BJ (cell line): ENCODE results near the gene CRYGN. TPM values are rescaled to one million over a fixed set of nuclear protein-coding genes. Genes with fewer than 3 reads are reported as not detected.

ENCODE experiments used
- CTCF ChIA-PET: fragments of 350-600 bp; formaldehyde crosslinking; extraction: SDS; loops from one replicate; lab custom pipeline; 2021; ENCODE audit warnings: antibody characterized with exemption, inconsistent platforms; lab: Yijun Ruan, JAX
- POLR2A ChIA-PET: fragments of 300-600 bp; sonication (Branson Sonifier 250); formaldehyde crosslinking; extraction: SDS; loops from one replicate; lab custom pipeline; 2021; ENCODE audit warnings: antibody characterized with exemption; lab: Charles Lee
- DNase-seq: peaks from one replicate; pipeline ENCODE4 v3.0.0-alpha.2; 2011; ENCODE audit warnings: low read depth
- H3K27me3 ChIP-seq: 2 replicates; pipeline ENCODE4 v1.6.0; 2011; ENCODE audit warnings: low read length; ENCODE audit not compliant: control insufficient read depth, insufficient read depth
- H3K36me3 ChIP-seq: 2 replicates; pipeline ENCODE4 v1.5.1; 2011; ENCODE audit warnings: low read length; ENCODE audit not compliant: control insufficient read depth, insufficient read depth
- H3K4me3 ChIP-seq: 2 replicates; pipeline ENCODE4 v1.5.1; 2011; ENCODE audit warnings: low read depth, mild to moderate bottlenecking, control low read depth, low read length
- polyA plus RNA-seq: library from polyadenylated mRNA; depleted of rRNA; stranded (reverse); fragments of >200 nt; gene quantifications from 2 replicates; pipeline ENCODE4 v1.2.3, GENCODE V29; 2011
- TF ChIP-seq, protein P1 (sequence below): IDR thresholded peaks from 2 replicates; pipeline ENCODE4 v1.5.1; 2011; ENCODE audit warnings: low read depth, mild to moderate bottlenecking, control low read depth, inconsistent platforms, low read length, moderate library complexity; ENCODE audit not compliant: insufficient read depth

Gene CRYGN
- polyA plus RNA-seq, 1 experiment, result 0.10 TPM

DNA sequence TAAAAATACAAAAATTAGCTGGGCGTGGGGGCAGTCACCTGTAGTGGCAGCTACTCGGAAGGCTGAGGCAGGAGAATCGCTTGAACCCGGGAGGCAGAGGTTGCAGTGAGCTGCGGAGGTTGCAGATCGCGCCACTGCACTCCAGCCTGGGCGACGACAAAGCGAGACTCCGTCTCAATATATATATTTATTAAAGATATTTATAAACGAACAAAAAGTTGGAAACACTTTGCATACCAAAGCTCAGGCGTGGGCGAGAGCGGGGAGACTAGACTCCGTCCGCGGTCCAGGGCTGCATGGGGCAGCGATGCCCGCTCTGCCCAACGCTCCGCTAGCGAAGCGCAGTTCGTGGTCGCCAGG is 7.9 kb upstream of the CRYGN start:
- CTCF ChIA-PET, result interaction anchor here (0.6 to 9.5 kb wide), 26 partner anchors 10 to 581 kb away, joined by 3 to 148 read pairs (median 8); no protein-coding TSS in a partner anchor
- TF ChIP-seq, protein P1, sequence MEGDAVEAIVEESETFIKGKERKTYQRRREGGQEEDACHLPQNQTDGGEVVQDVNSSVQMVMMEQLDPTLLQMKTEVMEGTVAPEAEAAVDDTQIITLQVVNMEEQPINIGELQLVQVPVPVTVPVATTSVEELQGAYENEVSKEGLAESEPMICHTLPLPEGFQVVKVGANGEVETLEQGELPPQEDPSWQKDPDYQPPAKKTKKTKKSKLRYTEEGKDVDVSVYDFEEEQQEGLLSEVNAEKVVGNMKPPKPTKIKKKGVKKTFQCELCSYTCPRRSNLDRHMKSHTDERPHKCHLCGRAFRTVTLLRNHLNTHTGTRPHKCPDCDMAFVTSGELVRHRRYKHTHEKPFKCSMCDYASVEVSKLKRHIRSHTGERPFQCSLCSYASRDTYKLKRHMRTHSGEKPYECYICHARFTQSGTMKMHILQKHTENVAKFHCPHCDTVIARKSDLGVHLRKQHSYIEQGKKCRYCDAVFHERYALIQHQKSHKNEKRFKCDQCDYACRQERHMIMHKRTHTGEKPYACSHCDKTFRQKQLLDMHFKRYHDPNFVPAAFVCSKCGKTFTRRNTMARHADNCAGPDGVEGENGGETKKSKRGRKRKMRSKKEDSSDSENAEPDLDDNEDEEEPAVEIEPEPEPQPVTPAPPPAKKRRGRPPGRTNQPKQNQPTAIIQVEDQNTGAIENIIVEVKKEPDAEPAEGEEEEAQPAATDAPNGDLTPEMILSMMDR, result no peak
- Histone ChIP-seq H3K4me3 (peak overlapping the region; percentile 44), H3K36me3 (no peaks in the 10 kb centered on the region), H3K27me3 (peaks cover 2% of the 10 kb centered on the region; the same call in 1 of the 2 replicates)
- no peak for DNase-seq
- POLR2A ChIA-PET, result no interaction called here

DNA sequence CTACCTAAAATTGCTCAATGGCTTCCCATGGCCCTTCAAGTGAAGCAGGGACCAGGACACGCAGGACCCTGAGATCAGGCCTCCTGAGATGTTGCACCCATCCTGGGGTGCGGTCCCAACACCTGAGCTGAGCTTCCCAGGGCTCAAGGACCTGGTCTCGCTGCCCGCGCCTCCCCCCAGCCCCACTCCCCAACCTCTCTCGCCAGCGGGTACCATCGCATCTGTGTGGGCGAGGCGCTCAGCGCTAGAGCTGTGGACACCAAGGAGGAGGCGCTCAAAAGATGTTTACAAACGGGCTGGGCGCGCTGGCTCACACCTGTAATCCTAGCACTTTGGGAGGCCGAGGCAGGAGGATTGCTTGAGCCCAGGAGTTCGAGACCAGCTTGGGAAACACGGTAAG is 7.4 kb upstream of the CRYGN start:
- H3K36me3 ChIP-seq, result no peaks in the 10 kb centered on the region
- H3K4me3 ChIP-seq, result no peak overlapping the region
- ChIA-PET CTCF (interaction anchor here (1.1 to 9.5 kb wide), 13 partner anchors 10 to 311 kb away, joined by 3 to 148 read pairs (median 20); no protein-coding TSS in a partner anchor), POLR2A (no interaction called here)
- H3K27me3 ChIP-seq, result peaks cover 2% of the 10 kb centered on the region; the same call in 1 of the 2 replicates
- DNase-seq, result no peak
- TF ChIP-seq, protein P1, result no peak

DNA sequence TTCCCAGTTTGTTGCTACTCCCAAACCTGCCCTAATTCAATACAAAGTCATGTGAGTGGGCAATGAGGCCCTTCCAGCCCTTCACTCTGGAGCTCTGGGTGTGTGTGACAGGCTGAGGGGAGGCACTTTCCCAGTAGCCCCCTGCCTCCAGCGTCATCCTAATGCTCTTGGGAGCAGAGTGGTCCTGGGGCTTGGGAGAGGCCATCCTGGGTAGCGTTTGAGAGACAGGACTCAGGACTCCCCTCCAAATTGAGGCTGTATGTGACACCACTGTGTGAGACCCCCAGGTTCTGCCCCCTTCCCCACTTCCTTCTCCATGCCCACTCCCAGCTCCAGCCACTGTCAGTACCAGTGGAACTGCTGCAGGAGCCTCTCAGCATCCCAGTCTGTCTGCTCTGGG is 6.5 kb upstream of the CRYGN start:
- TF ChIP-seq, protein P1, result no peak
- no peaks in the 10 kb centered on the region for H3K36me3 ChIP-seq
- H3K27me3 ChIP-seq, result no peaks in the 10 kb centered on the region; the same call in 1 of the 2 replicates
- ChIA-PET POLR2A (no interaction called here), CTCF (interaction anchor here (4.0 to 9.5 kb wide), 2 partner anchors 9 to 78 kb away, joined by 37 to 148 read pairs; no protein-coding TSS in a partner anchor)
- DNase-seq, result no peak
- no peak overlapping the region for H3K4me3 ChIP-seq

DNA sequence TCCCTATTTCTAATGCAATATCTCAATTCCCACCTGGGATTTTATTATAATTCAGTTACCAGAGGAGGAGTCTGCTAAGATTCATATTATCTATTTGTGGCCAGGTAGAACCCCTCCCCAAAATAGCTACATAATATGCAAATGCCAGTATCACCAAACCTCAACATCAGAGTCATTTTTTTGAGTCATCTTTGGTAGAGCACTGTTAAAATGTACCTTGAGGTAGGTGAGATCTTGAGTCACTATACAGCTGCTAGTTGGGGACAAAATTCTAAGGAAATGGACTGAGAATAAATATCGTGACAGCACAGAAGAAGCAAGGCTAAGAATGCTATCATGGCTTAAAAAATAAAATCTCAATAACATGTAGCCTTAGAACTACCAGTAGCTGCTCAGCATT is 4.7 kb upstream of the CRYGN start:
- H3K27me3 ChIP-seq, result peaks cover 4% of the 10 kb centered on the region
- ChIA-PET CTCF (interaction anchor here (1.1 to 1.7 kb wide), 3 partner anchors 76 to 130 kb away, joined by 5 to 6 read pairs (median 5); no protein-coding TSS in a partner anchor), POLR2A (no interaction called here)
- TF ChIP-seq, protein P1, result no peak
- no peak overlapping the region for H3K4me3 ChIP-seq
- no peaks in the 10 kb centered on the region for H3K36me3 ChIP-seq
- DNase-seq, result no peak

DNA sequence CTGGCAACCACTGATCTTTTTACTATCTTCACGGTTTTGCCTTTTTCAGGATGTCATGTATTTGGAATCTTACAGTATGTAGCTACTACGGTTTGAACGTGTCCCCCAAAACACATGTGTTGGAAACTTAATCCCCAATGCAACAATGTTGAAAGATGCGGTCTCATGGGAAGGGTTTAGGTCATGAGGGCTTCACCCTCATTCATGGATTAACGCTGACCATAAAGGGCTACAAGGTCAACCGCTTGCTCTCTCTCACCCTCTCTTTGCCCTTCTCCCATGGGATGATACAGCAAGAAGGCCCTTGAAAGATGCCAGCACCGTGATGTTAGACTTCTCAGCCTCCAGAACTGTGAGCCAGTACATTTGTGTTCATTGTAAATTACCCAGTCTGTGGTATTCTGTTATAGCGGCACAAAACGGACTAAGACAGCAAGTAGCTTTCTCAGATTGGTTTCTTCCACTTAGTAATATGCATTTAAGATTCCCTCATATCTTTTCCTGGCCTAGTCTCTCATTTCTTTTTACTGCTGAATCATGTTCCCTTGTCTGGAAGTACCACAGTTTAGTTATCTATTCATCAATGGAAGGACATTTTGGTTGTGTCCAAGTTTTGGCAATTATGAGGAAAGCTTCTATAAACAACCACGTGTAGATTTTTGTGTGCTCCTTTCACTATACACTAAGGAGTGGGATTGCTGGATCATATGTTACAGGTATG is 3.0 kb upstream of the CRYGN start:
- DNase-seq, result no peak
- Histone ChIP-seq H3K36me3 (no peaks in the 10 kb centered on the region), H3K4me3 (no peak overlapping the region), H3K27me3 (peaks cover 11% of the 10 kb centered on the region)
- TF ChIP-seq, protein P1, result no peak
- ChIA-PET POLR2A (interaction anchor here (0.6 kb wide), 1 partner anchor 124 kb away, joined by 3 read pairs; no protein-coding TSS in a partner anchor), CTCF (interaction anchor here (0.6 to 2.2 kb wide), 8 partner anchors 13 to 355 kb away, joined by 3 to 9 read pairs (median 4); no protein-coding TSS in a partner anchor)
